IMR-90 (cell line): ENCODE results near the gene SMIM7.

Source experiments
- BHLHE40 ChIP-seq: fragments of 150-350 bp; IDR thresholded peaks from 2 replicates; pipeline ENCODE4 v1.6.1; 2016; ENCODE audit warnings: mild to moderate bottlenecking, low read depth, low read length
- CEBPB ChIP-seq: IDR thresholded peaks from 2 replicates; pipeline ENCODE4 v1.6.1; 2012; ENCODE audit warnings: low read depth, low read length, improper control_type of control experiment
- CHD1 ChIP-seq: IDR thresholded peaks from 2 replicates; pipeline ENCODE4 v1.6.1; 2012; ENCODE audit warnings: low read depth, low read length, improper control_type of control experiment
- CTCF ChIP-seq: conservative IDR thresholded peaks from 2 replicates; pipeline ENCODE4 v1.5.1; 2012; ENCODE audit warnings: mild to moderate bottlenecking, low read depth, low read length, improper control_type of control experiment
- ELK1 ChIP-seq: fragments of 150-350 bp; IDR thresholded peaks from 2 replicates; pipeline ENCODE4 v1.6.1; 2016; ENCODE audit warnings: low read depth, mild to moderate bottlenecking, low read length, moderate library complexity, borderline replicate concordance
- FOS ChIP-seq: fragments of 150-350 bp; IDR thresholded peaks from 2 replicates; pipeline ENCODE4 v1.6.1; 2016; ENCODE audit warnings: low read depth, low read length
- MXI1 ChIP-seq: IDR thresholded peaks from 2 replicates; pipeline ENCODE4 v1.6.1; 2012; ENCODE audit warnings: low read depth, mild to moderate bottlenecking, low read length, moderate library complexity, borderline replicate concordance
- POLR2A ChIP-seq: IDR thresholded peaks from 2 replicates; pipeline ENCODE4 v1.6.1; 2012; ENCODE audit warnings: mild to moderate bottlenecking, low read depth, low read length
- RAD21 ChIP-seq: IDR thresholded peaks from 2 replicates; pipeline ENCODE4 v1.6.1; 2012; ENCODE audit warnings: low read length, improper control_type of control experiment
- RCOR1 ChIP-seq: IDR thresholded peaks from 2 replicates; pipeline ENCODE4 v1.6.1; 2012; ENCODE audit warnings: mild to moderate bottlenecking, low read length, improper control_type of control experiment; ENCODE audit not compliant: insufficient replicate concordance
- RFX5 ChIP-seq: IDR thresholded peaks from 2 replicates; pipeline ENCODE4 v1.8.0; 2012; ENCODE audit warnings: low read depth, mild to moderate bottlenecking, low read length, moderate library complexity
- USF2 ChIP-seq: fragments of 150-350 bp; IDR thresholded peaks from 2 replicates; pipeline ENCODE4 v1.6.1; 2017; ENCODE audit warnings: mild to moderate bottlenecking, antibody characterized with exemption, low read length, low read depth

GRCh38 chr19:16613841-16614240 is 46.1 kb downstream of the SMIM7 start:
- TF ChIP-seq USF2: no peak
- no peak for TF ChIP-seq CTCF
- TF ChIP-seq RAD21: no peak
- no peak for TF ChIP-seq RCOR1
- TF ChIP-seq FOS: no peak
- TF ChIP-seq MXI1: no peak
- TF ChIP-seq POLR2A: no peak
- no peak for TF ChIP-seq CHD1
- no peak for TF ChIP-seq CEBPB
- no peak for TF ChIP-seq RFX5
- TF ChIP-seq BHLHE40: no peak
- no peak for TF ChIP-seq ELK1
